UCSD-AML1 (cell line): ENCODE data around the gene KEAP1.
"Not testable (repeated sequence)": the region's sequence is repeated elsewhere in the genome, so short reads cannot be mapped to it uniquely, and the experiment has no call there.

Source experiments
- DNase-seq: peaks from one replicate; lab custom pipeline; 2025; ENCODE audit not compliant: unreplicated experiment; lab: John Stamatoyannopoulos, UW

Gene KEAP1

GRCh38 chr19:10503002-10503789 lies at the start of gene KEAP1:
Gene KEAP1, minus strand, starts transcription at chr19:10503356. Its CDS starts 3,323 bp downstream, at chr19:10500033.
- peak; percentile 48 for DNase-seq

- DNase-seq = no peak
Observed at GRCh38 chr19:10552510-10553053, 49.4 kb upstream of the KEAP1 start.

GRCh38 chr19:10551698-10552301 lies 48.6 kb upstream of the KEAP1 start:
- peak; percentile 44 for DNase-seq

- not testable (repeated sequence) for DNase-seq
Observed at GRCh38 chr19:10551006-10551405, 47.9 kb upstream of the KEAP1 start.

GRCh38 chr19:10550336-10550735 lies 47.2 kb upstream of the KEAP1 start:
- no peak for DNase-seq

- DNase-seq = no peak
Observed at GRCh38 chr19:10549733-10550132, 46.6 kb upstream of the KEAP1 start.

- no peak for DNase-seq
Observed at GRCh38 chr19:10548746-10549276, 45.7 kb upstream of the KEAP1 start.

- DNase-seq = no peak
Observed at GRCh38 chr19:10546817-10547216, 43.7 kb upstream of the KEAP1 start.

GRCh38 chr19:10544753-10545251 lies 41.6 kb upstream of the KEAP1 start:
- DNase-seq = no peak

- peak; percentile 38 for DNase-seq
Observed at GRCh38 chr19:10544242-10544752, 41.1 kb upstream of the KEAP1 start.

- DNase-seq = peak; percentile 85
Observed at GRCh38 chr19:10543420-10544241, 40.5 kb upstream of the KEAP1 start, which contains the start of gene ATG4D. Gene ATG4D, plus strand, starts transcription at chr19:10543904. Its CDS starts 187 bp downstream, at chr19:10544091.

GRCh38 chr19:10543059-10543419 lies 39.9 kb upstream of the KEAP1 start:
- DNase-seq = no peak

- DNase-seq = not testable (repeated sequence)
Observed at GRCh38 chr19:10539016-10539415, 35.9 kb upstream of the KEAP1 start.

- DNase-seq = no peak
Observed at GRCh38 chr19:10538204-10538983, 35.2 kb upstream of the KEAP1 start.

GRCh38 chr19:10537668-10538067 lies 34.5 kb upstream of the KEAP1 start:
- DNase-seq = no peak

GRCh38 chr19:10535613-10536012 lies 32.5 kb upstream of the KEAP1 start:
- DNase-seq = no peak

- no peak for DNase-seq
Observed at GRCh38 chr19:10533646-10534386, 30.7 kb upstream of the KEAP1 start.

GRCh38 chr19:10532457-10532856 lies 29.3 kb upstream of the KEAP1 start:
- no peak for DNase-seq

- not testable (repeated sequence) for DNase-seq
Observed at GRCh38 chr19:10526887-10527286, 23.7 kb upstream of the KEAP1 start.
